WTC11 (cell line): ENCODE measurements around the gene EHBP1. TPM values are rescaled to one million over a fixed set of nuclear protein-coding genes. Genes with fewer than 3 reads are reported as not detected.

Experiments
- ATAC-seq: fragments of 200-7000 bp; cut with Tn5 transposase; 2 replicates; pipeline ENCODE4 v1.10.0; 2021; ENCODE audit warnings: mild to moderate bottlenecking, moderate library complexity
- CTCF ChIA-PET: fragments of 300-600 bp; sonication (Branson Sonifier 250); formaldehyde crosslinking; loops from one replicate; lab custom pipeline; 2021; ENCODE audit warnings: antibody characterized with exemption; lab: Charles Lee
- POLR2A ChIA-PET: fragments of 350-600 bp; sonication (Branson Sonifier 250); formaldehyde crosslinking; loops from one replicate; lab custom pipeline; 2021; ENCODE audit warnings: antibody characterized with exemption; lab: Charles Lee
- DNase-seq: peaks from one replicate; pipeline ENCODE4 v3.0.0; 2021; ENCODE audit warnings: low spot score
- H3K27ac Mint-ChIP-seq: 2 replicates; pipeline ENCODE4 v1.8.0; 2021; ENCODE audit warnings: mixed read lengths
- H3K27me3 Mint-ChIP-seq: 2 replicates; pipeline ENCODE4 v1.8.0; 2021; ENCODE audit warnings: low read depth, mild to moderate bottlenecking, moderate library complexity, mixed read lengths
- H3K36me3 Mint-ChIP-seq: 2 replicates; pipeline ENCODE4 v1.8.0; 2021; ENCODE audit warnings: mixed read lengths
- H3K4me1 Mint-ChIP-seq: 2 replicates; pipeline ENCODE4 v1.8.0; 2022; ENCODE audit warnings: mixed read lengths
- H3K4me3 Mint-ChIP-seq: 2 replicates; pipeline ENCODE4 v1.8.0; 2021; ENCODE audit warnings: mild to moderate bottlenecking, moderate library complexity, mixed read lengths
- H3K9me3 Mint-ChIP-seq: 2 replicates; pipeline ENCODE4 v1.8.0; 2021; ENCODE audit warnings: mixed read lengths
- ARID4B ChIP-seq: sonication (generic); formaldehyde crosslinking; IDR thresholded peaks from 2 replicates; pipeline ENCODE4 v1.8.0; 2023; ENCODE audit warnings: missing genetic modification reagents, mild to moderate bottlenecking, borderline replicate concordance
- CREB1 ChIP-seq: sonication (generic); formaldehyde crosslinking; IDR thresholded peaks from 2 replicates; pipeline ENCODE4 v1.8.0; 2023; ENCODE audit warnings: mild to moderate bottlenecking, missing genetic modification reagents
- E2F1 ChIP-seq: sonication (generic); formaldehyde crosslinking; IDR thresholded peaks from 2 replicates; pipeline ENCODE4 v1.8.0; 2022; ENCODE audit warnings: mild to moderate bottlenecking, missing genetic modification reagents
- E2F5 ChIP-seq: sonication (generic); formaldehyde crosslinking; IDR thresholded peaks from 2 replicates; pipeline ENCODE4 v1.8.1; 2022; ENCODE audit warnings: mild to moderate bottlenecking, moderate library complexity, missing genetic modification reagents
- EMX1 ChIP-seq: fragments of 250-450 bp; sonication (Bioruptor Pico); IDR thresholded peaks from 2 replicates; pipeline ENCODE4 v1.8.0; 2021; ENCODE audit warnings: mild to moderate bottlenecking
- ETV6 ChIP-seq: sonication (generic); formaldehyde crosslinking; IDR thresholded peaks from 2 replicates; pipeline ENCODE4 v1.8.1; 2022; ENCODE audit warnings: mild to moderate bottlenecking, missing genetic modification reagents
- FOXK1 ChIP-seq: sonication (generic); formaldehyde crosslinking; IDR thresholded peaks from 2 replicates; pipeline ENCODE4 v1.8.0; 2022; ENCODE audit warnings: mild to moderate bottlenecking, moderate library complexity, missing genetic modification reagents
- FOXP1 ChIP-seq: sonication (generic); formaldehyde crosslinking; IDR thresholded peaks from 2 replicates; pipeline ENCODE4 v1.8.0; 2022; ENCODE audit warnings: missing genetic modification reagents, mild to moderate bottlenecking, moderate library complexity, borderline replicate concordance
- JAZF1 ChIP-seq: fragments of 250-450 bp; sonication (Bioruptor Pico); IDR thresholded peaks from 2 replicates; pipeline ENCODE4 v1.9.0; 2021; ENCODE audit warnings: moderate library complexity, mild to moderate bottlenecking, inconsistent platforms
- MAX ChIP-seq: sonication (generic); formaldehyde crosslinking; IDR thresholded peaks from 2 replicates; pipeline ENCODE4 v1.8.0; 2022; ENCODE audit warnings: mild to moderate bottlenecking, missing genetic modification reagents
- MYBL2 ChIP-seq: sonication (generic); formaldehyde crosslinking; IDR thresholded peaks from 2 replicates; pipeline ENCODE4 v1.8.1; 2023; ENCODE audit warnings: mild to moderate bottlenecking, moderate library complexity, missing genetic modification reagents
- NR1H2 ChIP-seq: sonication (generic); formaldehyde crosslinking; IDR thresholded peaks from 2 replicates; pipeline ENCODE4 v1.9.0; 2021; ENCODE audit warnings: mild to moderate bottlenecking, moderate library complexity, missing genetic modification reagents
- NR2C2 ChIP-seq: sonication (generic); formaldehyde crosslinking; IDR thresholded peaks from 2 replicates; pipeline ENCODE4 v1.8.0; 2022; ENCODE audit warnings: mild to moderate bottlenecking, missing genetic modification reagents
- OVOL2 ChIP-seq: fragments of 250-450 bp; sonication (Bioruptor Pico); IDR thresholded peaks from 2 replicates; pipeline ENCODE4 v1.9.0; 2021; ENCODE audit warnings: mild to moderate bottlenecking, borderline replicate concordance
- SMAD3 ChIP-seq: sonication (generic); formaldehyde crosslinking; IDR thresholded peaks from 2 replicates; pipeline ENCODE4 v1.8.0; 2022; ENCODE audit warnings: missing genetic modification reagents, mild to moderate bottlenecking, borderline replicate concordance
- TCF7 ChIP-seq: sonication (generic); formaldehyde crosslinking; IDR thresholded peaks from 2 replicates; pipeline ENCODE4 v1.8.0; 2022; ENCODE audit warnings: mild to moderate bottlenecking, low read depth, missing genetic modification reagents, moderate library complexity
- USF1 ChIP-seq: sonication (generic); formaldehyde crosslinking; IDR thresholded peaks from 2 replicates; pipeline ENCODE4 v1.8.0; 2022; ENCODE audit warnings: mild to moderate bottlenecking, missing genetic modification reagents
- ZNF138 ChIP-seq: sonication (generic); formaldehyde crosslinking; conservative IDR thresholded peaks from 2 replicates; pipeline ENCODE4 v1.8.1; 2022; ENCODE audit warnings: mild to moderate bottlenecking, moderate library complexity, missing genetic modification reagents
- ZNF317 ChIP-seq: sonication (generic); formaldehyde crosslinking; IDR thresholded peaks from 2 replicates; pipeline ENCODE4 v1.8.1; 2023; ENCODE audit warnings: low read depth, mild to moderate bottlenecking, moderate library complexity, missing genetic modification reagents, borderline replicate concordance
- ZNF425 ChIP-seq: fragments of 250-450 bp; sonication (Bioruptor Pico); conservative IDR thresholded peaks from 2 replicates; pipeline ENCODE4 v1.9.0; 2021; ENCODE audit warnings: mild to moderate bottlenecking
- ZNF671 ChIP-seq: fragments of 250-450 bp; sonication (Bioruptor Pico); IDR thresholded peaks from 2 replicates; pipeline ENCODE4 v1.8.0; 2021; ENCODE audit warnings: mild to moderate bottlenecking
- total RNA-seq: library from RNA; stranded (reverse); gene quantifications from 3 replicates; pipeline ENCODE4 v1.2.3, GENCODE V29; 2021

Gene EHBP1
- total RNA-seq, 1 experiment from 2014 or later: 36.4 TPM

- TF ChIP-seq E2F5 (CRISPR knock-in tag) (peak; percentile 80; the same call in 1 of the 2 replicates), ZNF671 (no peak), NR2C2 (CRISPR knock-in tag) (no peak)
Observed at GRCh38 chr2:63044362-63045327, 339.1 kb downstream of the EHBP1 start (continued).

GRCh38 chr2:63046552-63046951, 341.0 kb downstream of the EHBP1 start:
- Mint-ChIP-seq H3K27ac (no peak overlapping the region), H3K36me3 (no peaks in the 10 kb centered on the region), H3K4me3 (peak overlapping the region; percentile 78), H3K27me3 (peaks cover 75% of the 10 kb centered on the region), H3K9me3 (no peaks in the 10 kb centered on the region), H3K4me1 (peaks cover 49% of the 10 kb centered on the region)
- ATAC-seq: no peak
- ChIA-PET POLR2A (interaction anchor here (0.7 to 1.7 kb wide), 2 partner anchors 9 to 12 kb away, joined by 5 to 9 read pairs; no protein-coding TSS in a partner anchor), CTCF (interaction anchor here (0.6 to 1.6 kb wide), 5 partner anchors 8 to 1002 kb away, joined by 3 to 7 read pairs (median 4); no protein-coding TSS in a partner anchor)
- TF ChIP-seq MAX (CRISPR knock-in tag) (no peak), FOXP1 (CRISPR knock-in tag) (no peak), ARID4B (no peak)
- TF ChIP-seq, all 79 proteins: peak for 0
- no peak for DNase-seq

GRCh38 chr2:63046961-63047320, 341.4 kb downstream of the EHBP1 start:
- Mint-ChIP-seq H3K4me1 (peaks cover 50% of the 10 kb centered on the region), H3K27ac (no peak overlapping the region), H3K27me3 (peaks cover 75% of the 10 kb centered on the region), H3K9me3 (no peaks in the 10 kb centered on the region), H3K36me3 (no peaks in the 10 kb centered on the region), H3K4me3 (peak overlapping the region; percentile 78)
- no peak for DNase-seq
- POLR2A ChIA-PET: interaction anchor here (0.7 to 1.7 kb wide), 3 partner anchors 8 to 581 kb away, joined by 3 to 9 read pairs (median 5); no protein-coding TSS in a partner anchor
- CTCF ChIA-PET: interaction anchor here (0.9 to 1.6 kb wide), 3 partner anchors 8 to 590 kb away, joined by 3 to 5 read pairs (median 4); no protein-coding TSS in a partner anchor
- ATAC-seq: no peak
- TF ChIP-seq E2F1 (CRISPR knock-in tag) (no peak), CREB1 (no peak), ZNF425 (no peak), NR1H2 (CRISPR knock-in tag) (no peak), OVOL2 (CRISPR knock-in tag) (no peak), FOXK1 (CRISPR knock-in tag) (no peak), USF1 (CRISPR knock-in tag) (no peak), SMAD3 (CRISPR knock-in tag) (no peak), TCF7 (no peak), MYBL2 (no peak), ZNF138 (no peak), ETV6 (no peak), EMX1 (no peak), JAZF1 (CRISPR knock-in tag) (no peak), ZNF317 (no peak)
